Ovary (tissue), 3 donors: Measurements from ENCODE around the gene BCL3.

Experiments
- EP300 ChIP-seq: sonication (generic); formaldehyde crosslinking; IDR thresholded peaks from one replicate; pipeline ENCODE4 v1.6.1; 2017; ENCODE audit warnings: antibody characterized with exemption
- POLR2A ChIP-seq: fragments of 450-650 bp; IDR thresholded peaks from one replicate; pipeline ENCODE4 v1.6.1; 2017; ENCODE audit warnings: antibody characterized with exemption, mild to moderate bottlenecking, moderate library complexity
- TF ChIP-seq, protein P1 (sequence below), 3 donors: fragments of 450-650 bp in 2 of 3; fragments of 200-600 bp in 1 of 3; IDR thresholded peaks; one replicate each; pipeline versions ENCODE4 v1.5.1 to v1.8.0; 2016 to 2022; ENCODE audit warnings: antibody characterized with exemption in 3 of 3, mild to moderate bottlenecking in 1 of 3
- donor health status: DM: no; HTN: no; CAD: no.

DNA sequence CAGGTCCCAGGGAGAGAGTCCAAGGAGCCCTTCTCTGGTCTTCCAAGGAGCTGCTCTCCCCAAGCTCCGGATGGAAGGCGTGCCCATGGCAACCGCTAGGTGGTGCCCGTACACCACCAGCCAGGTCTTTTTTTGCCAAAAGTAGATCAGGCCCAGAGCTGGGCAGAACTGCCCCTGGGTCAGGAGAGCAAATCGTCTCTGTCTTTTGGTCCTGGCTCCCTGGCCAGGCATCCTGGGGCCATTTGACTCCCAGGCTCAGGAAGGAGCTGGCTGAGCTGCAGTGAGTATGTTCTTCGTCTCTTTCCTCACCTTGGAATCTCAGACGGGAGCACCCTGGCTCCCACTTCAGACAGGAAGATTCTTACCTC, 24.6 kb upstream of the BCL3 start:
- TF ChIP-seq, protein P1, sequence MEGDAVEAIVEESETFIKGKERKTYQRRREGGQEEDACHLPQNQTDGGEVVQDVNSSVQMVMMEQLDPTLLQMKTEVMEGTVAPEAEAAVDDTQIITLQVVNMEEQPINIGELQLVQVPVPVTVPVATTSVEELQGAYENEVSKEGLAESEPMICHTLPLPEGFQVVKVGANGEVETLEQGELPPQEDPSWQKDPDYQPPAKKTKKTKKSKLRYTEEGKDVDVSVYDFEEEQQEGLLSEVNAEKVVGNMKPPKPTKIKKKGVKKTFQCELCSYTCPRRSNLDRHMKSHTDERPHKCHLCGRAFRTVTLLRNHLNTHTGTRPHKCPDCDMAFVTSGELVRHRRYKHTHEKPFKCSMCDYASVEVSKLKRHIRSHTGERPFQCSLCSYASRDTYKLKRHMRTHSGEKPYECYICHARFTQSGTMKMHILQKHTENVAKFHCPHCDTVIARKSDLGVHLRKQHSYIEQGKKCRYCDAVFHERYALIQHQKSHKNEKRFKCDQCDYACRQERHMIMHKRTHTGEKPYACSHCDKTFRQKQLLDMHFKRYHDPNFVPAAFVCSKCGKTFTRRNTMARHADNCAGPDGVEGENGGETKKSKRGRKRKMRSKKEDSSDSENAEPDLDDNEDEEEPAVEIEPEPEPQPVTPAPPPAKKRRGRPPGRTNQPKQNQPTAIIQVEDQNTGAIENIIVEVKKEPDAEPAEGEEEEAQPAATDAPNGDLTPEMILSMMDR (IDR thresholded peaks at IDR 0.05): peak; percentile 87 to 95 (median 95)
- TF ChIP-seq POLR2A (no peak), EP300 (no peak)
